HUES6 (cell line): ENCODE data around the gene MBOAT7.
A peak's percentile ranks its signal among the peaks of the same experiment; 100 is the strongest.

Experiments used
- H3K27ac ChIP-seq: 2 replicates; pipeline ENCODE4 v1.7.0; 2013; ENCODE audit warnings: low read depth, mild to moderate bottlenecking, low read length, inconsistent platforms
- H3K27me3 ChIP-seq: 2 replicates; pipeline ENCODE4 v1.6.1; 2013; ENCODE audit warnings: low read length; ENCODE audit not compliant: control insufficient read depth, insufficient read depth
- H3K36me3 ChIP-seq: 2 replicates; pipeline ENCODE4 v1.6.1; 2013; ENCODE audit warnings: low read length; ENCODE audit not compliant: control insufficient read depth, insufficient read depth
- H3K4me1 ChIP-seq: 2 replicates; pipeline ENCODE4 v1.6.1; 2013; ENCODE audit warnings: low read length; ENCODE audit not compliant: control insufficient read depth, insufficient read depth
- H3K4me3 ChIP-seq: 2 replicates; pipeline ENCODE4 v1.5.1; 2013; ENCODE audit warnings: low read depth, low read length
- H3K9ac ChIP-seq: one replicate; pipeline ENCODE4 v1.6.1; 2013; ENCODE audit warnings: mild to moderate bottlenecking, low read length
- H3K9me3 ChIP-seq: 2 replicates; pipeline ENCODE4 v1.6.1; 2013; ENCODE audit warnings: low read depth, low read length; ENCODE audit not compliant: control insufficient read depth, insufficient read depth

MBOAT7 gene

GRCh38 chr19:54158812-54159351 lies 30.5 kb downstream of the MBOAT7 start:
- peak overlapping the region; percentile 89 for H3K4me3 ChIP-seq
- H3K4me1 ChIP-seq: peaks cover 17% of the 10 kb centered on the region
- peak overlapping the region; percentile 85; the same call in 1 of the 2 replicates for H3K27ac ChIP-seq

GRCh38 chr19:54156953-54157352 lies 32.4 kb downstream of the MBOAT7 start:
- no peak overlapping the region for H3K9ac ChIP-seq
- peaks cover 56% of the 10 kb centered on the region for H3K36me3 ChIP-seq
- peaks cover 16% of the 10 kb centered on the region for H3K4me1 ChIP-seq
- H3K9me3 ChIP-seq: no peaks in the 10 kb centered on the region
- H3K4me3 ChIP-seq: no peak overlapping the region
- no peak overlapping the region for H3K27ac ChIP-seq
- H3K27me3 ChIP-seq: no peaks in the 10 kb centered on the region

More at GRCh38 chr19:54158812-54159351, 30.5 kb downstream of the MBOAT7 start:
- Histone ChIP-seq H3K9ac (peak overlapping the region; percentile 87), H3K36me3 (peaks cover 37% of the 10 kb centered on the region), H3K27me3 (peaks cover 9% of the 10 kb centered on the region), H3K9me3 (no peaks in the 10 kb centered on the region)

GRCh38 chr19:54156490-54156889 lies 32.9 kb downstream of the MBOAT7 start:
- Histone ChIP-seq H3K36me3 (peaks cover 61% of the 10 kb centered on the region), H3K27ac (no peak overlapping the region), H3K9me3 (no peaks in the 10 kb centered on the region), H3K4me3 (no peak overlapping the region), H3K27me3 (no peaks in the 10 kb centered on the region), H3K9ac (no peak overlapping the region), H3K4me1 (peaks cover 13% of the 10 kb centered on the region)

GRCh38 chr19:54155694-54156093 lies 33.7 kb downstream of the MBOAT7 start:
- Histone ChIP-seq H3K36me3 (peaks cover 67% of the 10 kb centered on the region), H3K9ac (no peak overlapping the region), H3K27ac (no peak overlapping the region), H3K4me3 (no peak overlapping the region), H3K4me1 (peaks cover 9% of the 10 kb centered on the region), H3K9me3 (no peaks in the 10 kb centered on the region), H3K27me3 (no peaks in the 10 kb centered on the region)

- H3K36me3 ChIP-seq: peaks cover 75% of the 10 kb centered on the region
- peaks cover 8% of the 10 kb centered on the region for H3K4me1 ChIP-seq
- H3K4me3 ChIP-seq: no peak overlapping the region
- H3K9ac ChIP-seq: no peak overlapping the region
- H3K27me3 ChIP-seq: no peaks in the 10 kb centered on the region
- H3K27ac ChIP-seq: no peak overlapping the region
- H3K9me3 ChIP-seq: no peaks in the 10 kb centered on the region
Observed at GRCh38 chr19:54154603-54155345, 34.6 kb downstream of the MBOAT7 start.

- Histone ChIP-seq H3K9me3 (no peaks in the 10 kb centered on the region), H3K36me3 (peaks cover 85% of the 10 kb centered on the region), H3K4me1 (peaks cover 5% of the 10 kb centered on the region), H3K27ac (no peak overlapping the region), H3K4me3 (no peak overlapping the region), H3K9ac (no peak overlapping the region), H3K27me3 (no peaks in the 10 kb centered on the region)
Observed at GRCh38 chr19:54153731-54154326, 35.6 kb downstream of the MBOAT7 start.

GRCh38 chr19:54152878-54153524 lies 36.4 kb downstream of the MBOAT7 start:
- Histone ChIP-seq H3K9ac (no peak overlapping the region), H3K27ac (no peak overlapping the region), H3K27me3 (no peaks in the 10 kb centered on the region), H3K4me1 (no peaks in the 10 kb centered on the region), H3K4me3 (no peak overlapping the region), H3K9me3 (no peaks in the 10 kb centered on the region), H3K36me3 (peaks cover 90% of the 10 kb centered on the region)

- no peaks in the 10 kb centered on the region for H3K27me3 ChIP-seq
- no peak overlapping the region for H3K27ac ChIP-seq
- H3K36me3 ChIP-seq: peaks cover 95% of the 10 kb centered on the region
- no peaks in the 10 kb centered on the region for H3K4me1 ChIP-seq
- H3K9me3 ChIP-seq: no peaks in the 10 kb centered on the region
- H3K9ac ChIP-seq: no peak overlapping the region
- no peak overlapping the region for H3K4me3 ChIP-seq
Observed at GRCh38 chr19:54152267-54152666, 37.1 kb downstream of the MBOAT7 start.

GRCh38 chr19:54151362-54152035 lies 37.9 kb downstream of the MBOAT7 start:
- H3K27ac ChIP-seq: no peak overlapping the region
- H3K4me1 ChIP-seq: no peaks in the 10 kb centered on the region
- H3K9ac ChIP-seq: no peak overlapping the region
- peaks cover 96% of the 10 kb centered on the region for H3K36me3 ChIP-seq
- H3K9me3 ChIP-seq: no peaks in the 10 kb centered on the region
- H3K27me3 ChIP-seq: no peaks in the 10 kb centered on the region
- H3K4me3 ChIP-seq: no peak overlapping the region

- Histone ChIP-seq H3K36me3 (peaks cover 97% of the 10 kb centered on the region), H3K27me3 (no peaks in the 10 kb centered on the region), H3K4me1 (no peaks in the 10 kb centered on the region), H3K4me3 (no peak overlapping the region), H3K9ac (no peak overlapping the region), H3K9me3 (no peaks in the 10 kb centered on the region), H3K27ac (no peak overlapping the region)
Observed at GRCh38 chr19:54149021-54149812, 40.2 kb downstream of the MBOAT7 start.
